Spleen (tissue), 11 donors: ENCODE measurements around the gene LIMK1. TPM values are rescaled to one million over a fixed set of nuclear protein-coding genes. Genes with fewer than 3 reads are reported as not detected.

Experiments
- DNase-seq: peaks from one replicate; pipeline ENCODE4 v3.0.0-alpha.2; 2020
- H3K27ac ChIP-seq, 8 donors: fragments of 200-600 bp; sonication (generic) in 7 of 8; 1 replicate in 4 of 8; 2 replicates in 4 of 8; pipeline versions ENCODE4 v1.5.0 to v1.8.0; 2016 to 2021; ENCODE audit warnings: inconsistent platforms in 4 of 8, mild to moderate bottlenecking in 4 of 8, moderate library complexity in 1 of 8
- H3K27me3 ChIP-seq, 7 donors: fragments of 200-600 bp; sonication (generic) in 6 of 7; replicated peaks in 1 of 7; 1 replicate in 4 of 7; 2 replicates in 3 of 7; pipeline versions ENCODE4 v1.5.0 to v1.8.0; 2016 to 2021; ENCODE audit warnings: inconsistent platforms in 3 of 7, mild to moderate bottlenecking in 1 of 7
- H3K36me3 ChIP-seq, 6 donors: fragments of 200-600 bp; sonication (generic) in 5 of 6; 1 replicate in 4 of 6; 2 replicates in 2 of 6; pipeline versions ENCODE4 v1.5.0 to v1.8.0; 2016 to 2021; ENCODE audit warnings: inconsistent platforms in 2 of 6
- H3K4me1 ChIP-seq, 6 donors: fragments of 200-600 bp; sonication (generic) in 5 of 6; 1 replicate in 3 of 6; 2 replicates in 3 of 6; pipeline versions ENCODE4 v1.5.0 to v1.8.0; 2016 to 2021; ENCODE audit warnings: inconsistent platforms in 3 of 6
- H3K4me3 ChIP-seq, 8 donors: fragments of 200-600 bp; sonication (generic) in 7 of 8; 1 replicate in 4 of 8; 2 replicates in 4 of 8; pipeline versions ENCODE4 v1.5.0 to v1.8.0; 2016 to 2021; ENCODE audit warnings: inconsistent platforms in 4 of 8, mild to moderate bottlenecking in 4 of 8, moderate library complexity in 2 of 8
- H3K9me3 ChIP-seq, 8 donors: fragments of 200-600 bp; sonication (generic) in 7 of 8; 1 replicate in 4 of 8; 2 replicates in 4 of 8; pipeline versions ENCODE4 v1.5.0 to v1.8.0; 2016 to 2021; ENCODE audit warnings: inconsistent platforms in 4 of 8
- POLR2A ChIP-seq, 3 donors: fragments of 450-650 bp; IDR thresholded peaks; one replicate each; pipeline ENCODE4 v1.5.1; 2017; ENCODE audit warnings: antibody characterized with exemption in 3 of 3, mild to moderate bottlenecking in 1 of 3
- POLR2AphosphoS5 ChIP-seq, 3 donors: sonication (generic); formaldehyde crosslinking; IDR thresholded peaks; one replicate each; pipeline ENCODE4 v1.5.1; 2017; ENCODE audit warnings: antibody characterized with exemption in 3 of 3
- WGBS, 5 donors: extraction: QIAGEN DNeasy Blood & Tissue Kit in 3 of 5; methylation state at CpG; one replicate each; pipeline versions ENCODE4 v1.1.5 to v1.1.7; 2013 to 2018; 5-methylcytosine and 5-hydroxymethylcytosine counted together
- intact Hi-C: fragments of 100-400 bp; cut with DNase I; formaldehyde crosslinking; loops from one replicate; pipeline ENCODE4 v1.15.0; 2023; ENCODE audit warnings: low total_unique reads
- polyA plus RNA-seq, 3 donors: library from polyadenylated mRNA; stranded (reverse); fragments of 200-250 nt; gene quantifications; one replicate each; pipeline ENCODE4 v1.2.1, GENCODE V29; 2013
- total RNA-seq, 7 donors: library from RNA; depleted of rRNA in 3 of 7; stranded (reverse); fragments of >200 nt in 3 of 7; fragmentation: NEBNext Ultra II Directional in 4 of 7; extraction: Animal tissue kit (Norgen Biotek cat#: 25700) in 4 of 7; gene quantifications; one replicate each; pipeline versions ENCODE4 v1.1.0 to v1.2.1, GENCODE V29; 2016 to 2021
- TF ChIP-seq, protein P1 (sequence below), 11 experiments: fragments of 200-600 bp in 7 of 11; fragments of 450-650 bp in 4 of 11; sonication (generic) in 4 of 11; IDR thresholded peaks in 8 of 11; conservative IDR thresholded peaks in 3 of 11; 1 replicate in 7 of 11; 2 replicates in 4 of 11; pipeline versions ENCODE4 v1.4.0 to v1.8.0; 2016 to 2021; ENCODE audit warnings: antibody characterized with exemption in 11 of 11, inconsistent platforms in 4 of 11, mild to moderate bottlenecking in 1 of 11
- donor health status: healthy with polysubstance abuse.
- donor health status: DM: no; HTN: no; CAD: no; lungs with moderate emphysema.
- donor health status: DM: no; HTN: no; CAD: no.
- donor health status: Bipolar disorder and iron deficiency.
- donor health status: healthy.
- donor health status: DM: no; HTN: no; CAD: no.
- donor health status: DM: yes; HTN: yes; CAD: no.

The LIMK1 gene
- total and polyA plus RNA-seq, 10 donors, result 15.2 to 45.8 (median 36.9) TPM

DNA sequence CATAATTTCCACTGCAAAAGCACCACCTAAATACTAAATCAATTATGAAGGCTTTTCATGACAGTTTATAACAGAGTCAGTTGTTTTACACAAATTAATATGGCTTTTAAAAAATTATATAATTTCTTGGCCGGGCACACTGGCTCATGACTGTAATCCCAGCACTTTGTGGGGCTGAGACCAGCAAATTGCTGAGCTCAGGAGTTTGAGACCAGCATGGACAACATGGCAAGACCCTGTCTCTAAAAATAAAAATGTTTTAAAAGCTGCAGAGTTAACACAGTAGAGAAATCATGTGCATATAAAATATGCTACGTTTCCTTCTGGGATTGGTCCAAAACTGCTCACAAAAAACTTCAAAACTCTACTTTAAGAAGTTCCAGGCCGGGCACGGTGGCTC, 46.9 kb downstream of the LIMK1 start:
- Histone ChIP-seq H3K9me3 (no peaks in the 10 kb centered on the region), H3K27ac (peak overlapping the region in 2 of 8 donors; percentile 19 to 63), H3K4me1 (peaks cover 0 to 21% (median 9%) of the 10 kb centered on the region in 6 donors), H3K27me3 (no peaks in the 10 kb centered on the region), H3K36me3 (no peaks in the 10 kb centered on the region), H3K4me3 (no peak overlapping the region)
- intact Hi-C loops, result no loop called here
- WGBS, 5 donors, result 73 to 92% (median 80%) methylated on average over 4 of the region's 4 CpGs
- DNase-seq, result no peak
- TF ChIP-seq POLR2AphosphoS5 (IDR thresholded peaks at IDR 0.05), result no peak
- no peak for TF ChIP-seq POLR2A (IDR thresholded peaks at IDR 0.05)
- TF ChIP-seq, protein P1, sequence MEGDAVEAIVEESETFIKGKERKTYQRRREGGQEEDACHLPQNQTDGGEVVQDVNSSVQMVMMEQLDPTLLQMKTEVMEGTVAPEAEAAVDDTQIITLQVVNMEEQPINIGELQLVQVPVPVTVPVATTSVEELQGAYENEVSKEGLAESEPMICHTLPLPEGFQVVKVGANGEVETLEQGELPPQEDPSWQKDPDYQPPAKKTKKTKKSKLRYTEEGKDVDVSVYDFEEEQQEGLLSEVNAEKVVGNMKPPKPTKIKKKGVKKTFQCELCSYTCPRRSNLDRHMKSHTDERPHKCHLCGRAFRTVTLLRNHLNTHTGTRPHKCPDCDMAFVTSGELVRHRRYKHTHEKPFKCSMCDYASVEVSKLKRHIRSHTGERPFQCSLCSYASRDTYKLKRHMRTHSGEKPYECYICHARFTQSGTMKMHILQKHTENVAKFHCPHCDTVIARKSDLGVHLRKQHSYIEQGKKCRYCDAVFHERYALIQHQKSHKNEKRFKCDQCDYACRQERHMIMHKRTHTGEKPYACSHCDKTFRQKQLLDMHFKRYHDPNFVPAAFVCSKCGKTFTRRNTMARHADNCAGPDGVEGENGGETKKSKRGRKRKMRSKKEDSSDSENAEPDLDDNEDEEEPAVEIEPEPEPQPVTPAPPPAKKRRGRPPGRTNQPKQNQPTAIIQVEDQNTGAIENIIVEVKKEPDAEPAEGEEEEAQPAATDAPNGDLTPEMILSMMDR (IDR thresholded peaks at IDR 0.05 in 8 of 11, conservative IDR thresholded peaks at IDR 0.05 in 3 of 11), result no peak

DNA sequence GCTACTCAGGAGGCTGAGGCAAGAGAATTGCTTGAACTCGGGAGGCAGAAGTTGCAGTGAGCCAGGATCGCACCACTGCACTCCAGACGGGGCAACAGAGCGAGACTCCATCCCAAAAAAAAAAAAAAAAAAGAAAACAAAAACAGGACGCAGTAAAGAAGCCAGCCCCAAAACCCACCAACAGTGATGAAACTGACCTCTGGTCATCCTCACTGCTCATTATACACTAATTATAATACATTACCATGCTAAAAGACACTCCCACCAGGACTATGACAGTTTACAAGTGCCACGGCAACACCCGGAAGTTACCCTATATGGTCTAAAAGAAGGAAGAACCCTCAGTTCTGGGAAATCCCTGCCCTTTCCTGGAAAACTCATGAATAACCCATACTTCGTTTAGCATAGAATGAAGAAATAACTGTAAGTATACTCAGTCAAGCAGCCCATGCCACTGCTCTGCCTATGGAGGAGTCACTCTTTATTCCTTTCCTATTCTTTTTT, 50.6 kb downstream of the LIMK1 start:
- peaks cover 0 to 19% (median 9%) of the 10 kb centered on the region in 6 donors for H3K4me1 ChIP-seq
- no peak overlapping the region for H3K4me3 ChIP-seq
- intact Hi-C loops, result no loop called here
- no peak for DNase-seq
- no peaks in the 10 kb centered on the region for H3K36me3 ChIP-seq
- H3K27ac ChIP-seq, result peak overlapping the region in 3 of 8 donors; percentile 24 to 48 (median 48)
- WGBS, 5 donors, result 40 to 65% (median 43%) methylated on average over 6 to 8 of the region's 8 CpGs
- H3K9me3 ChIP-seq, result no peaks in the 10 kb centered on the region
- no peaks in the 10 kb centered on the region for H3K27me3 ChIP-seq
- TF ChIP-seq, protein P1 (IDR thresholded peaks at IDR 0.05 in 8 of 11, conservative IDR thresholded peaks at IDR 0.05 in 3 of 11), result no peak

DNA sequence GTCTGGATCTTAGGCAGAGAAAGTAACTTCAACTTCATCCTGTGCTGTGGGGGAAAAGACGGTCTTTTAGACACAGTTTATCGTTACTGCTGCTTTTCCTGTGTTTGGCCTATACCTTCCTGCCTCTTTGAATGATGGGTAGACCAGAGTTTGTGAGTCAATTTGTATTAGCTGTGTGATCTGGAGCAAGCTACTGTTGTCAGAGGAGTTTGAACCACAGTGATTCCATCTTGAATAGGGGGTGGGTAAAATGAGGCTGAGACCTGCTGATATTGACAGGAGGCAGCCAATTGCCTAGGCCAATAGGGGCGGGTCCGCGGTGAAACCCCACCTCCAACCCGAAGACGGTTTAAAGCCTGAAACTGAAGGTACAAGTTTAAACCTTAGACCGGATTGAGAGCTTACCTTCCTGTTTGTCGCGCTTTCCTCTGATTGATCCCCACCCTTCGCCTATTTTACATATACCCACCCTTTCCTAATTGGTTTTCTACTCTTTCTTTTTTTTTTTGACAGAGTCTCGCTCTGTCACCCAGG, 54.8 kb downstream of the LIMK1 start:
- DNase-seq, result no peak
- Histone ChIP-seq H3K9me3 (no peaks in the 10 kb centered on the region), H3K36me3 (no peaks in the 10 kb centered on the region), H3K27me3 (no peaks in the 10 kb centered on the region), H3K4me3 (no peak overlapping the region), H3K4me1 (peaks cover 0 to 9% (median 3%) of the 10 kb centered on the region in 6 donors), H3K27ac (no peak overlapping the region)
- WGBS, 5 donors, result 81 to 91% (median 89%) methylated on average over 12 of the region's 12 CpGs
- no peak for TF ChIP-seq POLR2AphosphoS5 (IDR thresholded peaks at IDR 0.05)
- TF ChIP-seq, protein P1 (IDR thresholded peaks at IDR 0.05 in 8 of 11, conservative IDR thresholded peaks at IDR 0.05 in 3 of 11), result no peak
- TF ChIP-seq POLR2A (IDR thresholded peaks at IDR 0.05), result no peak
- intact Hi-C loops, result no loop called here

DNA sequence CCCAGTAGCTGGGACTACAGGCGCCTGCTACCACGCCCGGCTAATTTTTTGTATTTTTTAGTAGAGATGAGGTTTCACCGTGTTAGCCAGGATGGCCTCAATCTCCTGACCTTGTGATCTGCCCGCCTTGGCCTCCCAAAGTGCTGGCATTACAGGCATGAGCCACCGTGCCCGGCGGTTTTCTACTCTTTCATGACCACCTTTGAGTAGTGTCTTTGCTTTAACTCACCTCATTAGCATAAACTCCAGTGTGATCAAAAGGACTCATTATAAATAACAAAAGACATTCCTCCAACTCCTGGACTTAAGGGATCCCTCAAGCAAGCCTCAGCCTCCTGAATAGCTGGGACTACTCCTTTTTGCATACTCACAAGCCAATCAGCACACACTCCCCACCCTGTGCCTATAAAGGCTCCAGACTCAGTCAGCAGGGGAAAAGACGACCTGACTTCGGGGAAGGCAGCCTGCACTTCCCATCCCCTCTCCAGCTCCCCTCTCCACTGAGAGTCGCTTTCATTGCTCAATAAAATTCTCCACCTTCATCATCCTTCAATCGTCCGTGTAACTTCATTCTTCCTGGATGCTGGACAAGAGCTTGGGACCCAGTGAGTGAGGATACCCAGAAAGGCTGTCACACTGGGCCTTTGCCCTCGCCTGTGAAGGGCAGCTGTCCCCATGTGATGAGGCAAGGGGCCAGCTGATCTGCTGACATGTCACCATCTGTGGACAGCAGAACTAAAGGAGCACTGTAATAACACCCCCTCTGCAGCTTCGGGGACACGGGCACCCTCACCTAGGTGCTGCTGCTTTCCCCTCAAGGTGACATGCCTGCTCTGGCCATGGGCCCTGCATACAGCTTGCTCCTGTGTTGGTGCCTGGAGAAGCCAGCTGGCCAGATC, 55.6 kb downstream of the LIMK1 start:
- TF ChIP-seq POLR2A (IDR thresholded peaks at IDR 0.05), result no peak
- TF ChIP-seq, protein P1 (IDR thresholded peaks at IDR 0.05 in 8 of 11, conservative IDR thresholded peaks at IDR 0.05 in 3 of 11), result no peak
- no peak for TF ChIP-seq POLR2AphosphoS5 (IDR thresholded peaks at IDR 0.05)
- peaks cover 0 to 9% (median 3%) of the 10 kb centered on the region in 6 donors for H3K4me1 ChIP-seq
- no peak overlapping the region for H3K4me3 ChIP-seq
- no peaks in the 10 kb centered on the region for H3K36me3 ChIP-seq
- DNase-seq, result no peak
- no peak overlapping the region for H3K27ac ChIP-seq
- intact Hi-C loops, result no loop called here
- H3K9me3 ChIP-seq, result peaks cover 0 to 2% (median 0%) of the 10 kb centered on the region in 8 donors
- no peaks in the 10 kb centered on the region for H3K27me3 ChIP-seq
- WGBS, 5 donors, result 89 to 96% (median 90%) methylated on average over 16 of the region's 16 CpGs
